Kidney (tissue), 14 donors: ENCODE data around the gene GTPBP6. TPM values are rescaled to one million over a fixed set of nuclear protein-coding genes. Genes with fewer than 3 reads are reported as not detected.
A peak's percentile ranks its signal among the peaks of the same experiment; 100 is the strongest.

Experiments
- DNase-seq, 5 donors: peaks; one replicate each; pipeline ENCODE4 v3.0.0-alpha.2; 2013 to 2020
- FAIRE-seq: peaks from 2 replicates; lab custom pipeline; 2012; peaks lifted over from hg19 to GRCh38; lab: Jason Lieb, UNC
- H3K27ac ChIP-seq, 2 donors: one replicate each; pipeline ENCODE4 v1.7.0; 2013; ENCODE audit warnings: low read depth in 2 of 2, low read length in 2 of 2, inconsistent platforms in 1 of 2
- H3K27me3 ChIP-seq: one replicate; pipeline ENCODE4 v1.7.1; 2013; ENCODE audit warnings: low read length, inconsistent platforms; ENCODE audit not compliant: control insufficient read depth, insufficient read depth
- H3K36me3 ChIP-seq, 3 donors: one replicate each; pipeline versions ENCODE4 v1.7.0 to v1.7.1; 2013; ENCODE audit warnings: low read length in 3 of 3, control low read depth in 1 of 3, inconsistent platforms in 1 of 3; ENCODE audit not compliant: insufficient read depth in 3 of 3, control insufficient read depth in 2 of 3
- H3K4me1 ChIP-seq, 3 donors: one replicate each; pipeline versions ENCODE4 v1.7.0 to v1.7.1; 2013; ENCODE audit warnings: low read length in 3 of 3, inconsistent platforms in 1 of 3, low read depth in 1 of 3; ENCODE audit not compliant: control insufficient read depth in 2 of 3, insufficient read depth in 2 of 3
- H3K4me3 ChIP-seq, 3 donors: one replicate each; pipeline versions ENCODE4 v1.7.0 to v1.8.1; 2013; ENCODE audit warnings: low read length in 3 of 3, control low read depth in 1 of 3, inconsistent platforms in 1 of 3
- H3K9ac ChIP-seq, 3 donors: one replicate each; pipeline versions ENCODE4 v1.7.0 to v1.7.1; 2013; ENCODE audit warnings: low read length in 3 of 3, control low read depth in 1 of 3, inconsistent platforms in 1 of 3
- H3K9me3 ChIP-seq, 3 donors: one replicate each; pipeline versions ENCODE4 v1.7.0 to v1.7.1; 2013; ENCODE audit warnings: low read length in 3 of 3, control low read depth in 1 of 3, inconsistent platforms in 1 of 3; ENCODE audit not compliant: control insufficient read depth in 2 of 3, insufficient read depth in 1 of 3
- CTCF ChIP-seq: IDR thresholded peaks from 3 replicates; pipeline ENCODE4 v1.5.1; 2012; ENCODE audit warnings: mild to moderate bottlenecking, moderate library complexity, borderline replicate concordance; ENCODE audit not compliant: insufficient read depth; ENCODE audit errors: extremely low read depth
- intact Hi-C: fragments of 100-400 bp; cut with DNase I; formaldehyde crosslinking; loops from one replicate; pipeline ENCODE4 v1.11.1; 2022
- polyA plus RNA-seq: library from polyadenylated mRNA; stranded (reverse); fragments of 350-450 nt; fragmentation: Illumina TruSeq; extraction: RNeasy Lipid Tissue Mini Kit (QIAGEN cat#74804); gene quantifications from one replicate; pipeline ENCODE4 v1.2.3, GENCODE V29; 2014; ENCODE audit warnings: low read depth, low replicate concordance; ENCODE audit not compliant: insufficient read depth
- total RNA-seq: library from RNA; stranded (reverse); fragmentation: NEBNext Ultra II Directional; extraction: Animal tissue kit (Norgen Biotek cat#: 25700); gene quantifications from one replicate; pipeline ENCODE4 v1.2.1, GENCODE V29; 2021
- donor health status: control.
- donor health status: control.
- donor health status: control.
- donor health status: control.
- donor health status: control.
- donor health status: DM: yes; HTN: yes; CAD: no.
- donor health status: Normal renal cell carcinoma (clear cell type).

The GTPBP6 gene
- total and polyA plus RNA-seq, 2 donors from 2014 or later: 50.1 to 61.9 TPM

GRCh38 chrX:347351-348117 is 28.9 kb upstream of the GTPBP6 start:
- H3K9ac ChIP-seq: no peak overlapping the region
- TF ChIP-seq CTCF: no peak
- intact Hi-C loops: no loop called here
- no peaks in the 10 kb centered on the region for H3K4me1 ChIP-seq
- H3K9me3 ChIP-seq: no peaks in the 10 kb centered on the region
- DNase-seq (peak in 1 of 5 donors; percentile 72), FAIRE-seq (no peak)
- no peak overlapping the region for H3K27ac ChIP-seq
- no peaks in the 10 kb centered on the region for H3K27me3 ChIP-seq
- H3K36me3 ChIP-seq: peaks cover 0 to 4% (median 0%) of the 10 kb centered on the region in 3 donors
- no peak overlapping the region for H3K4me3 ChIP-seq

GRCh38 chrX:346034-346813 is 27.6 kb upstream of the GTPBP6 start:
- no peaks in the 10 kb centered on the region for H3K9me3 ChIP-seq
- H3K27ac ChIP-seq: no peak overlapping the region
- no peak overlapping the region for H3K9ac ChIP-seq
- no peaks in the 10 kb centered on the region for H3K27me3 ChIP-seq
- FAIRE-seq: no peak
- H3K36me3 ChIP-seq: peaks cover 0 to 4% (median 0%) of the 10 kb centered on the region in 3 donors
- peak in 1 of 5 donors; percentile 74 for DNase-seq
- intact Hi-C loops: no loop called here
- TF ChIP-seq CTCF: no peak
- H3K4me1 ChIP-seq: no peaks in the 10 kb centered on the region
- H3K4me3 ChIP-seq: no peak overlapping the region

- Histone ChIP-seq H3K27ac (no peak overlapping the region), H3K27me3 (no peaks in the 10 kb centered on the region), H3K9me3 (no peaks in the 10 kb centered on the region), H3K9ac (no peak overlapping the region), H3K36me3 (peaks cover 0 to 4% (median 0%) of the 10 kb centered on the region in 3 donors), H3K4me3 (no peak overlapping the region), H3K4me1 (no peaks in the 10 kb centered on the region)
- intact Hi-C loops: no loop called here
- FAIRE-seq: no peak
- no peak for TF ChIP-seq CTCF
- peak in 1 of 5 donors; percentile 73 for DNase-seq
Measured at GRCh38 chrX:345020-345925, 26.7 kb upstream of the GTPBP6 start.
